HG03457 (cell line): ENCODE results near the gene FGF18.

ENCODE experiments used
- ATAC-seq: cut with Tn5 transposase; IDR thresholded peaks from one replicate; pipeline ENCODE4 v1.9.1; 2021; ENCODE audit warnings: moderate number of reproducible peaks; ENCODE audit not compliant: unreplicated experiment

The FGF18 gene

GRCh38 chr5:171462928-171463861, 43.7 kb downstream of the FGF18 start:
- no peak for ATAC-seq

- no peak for ATAC-seq
Observed at GRCh38 chr5:171463862-171464229, 44.4 kb downstream of the FGF18 start.

GRCh38 chr5:171464829-171465228, 45.4 kb downstream of the FGF18 start:
- no peak for ATAC-seq

GRCh38 chr5:171467107-171467506, 47.7 kb downstream of the FGF18 start:
- no peak for ATAC-seq

GRCh38 chr5:171469326-171469725, 49.9 kb downstream of the FGF18 start:
- ATAC-seq: no peak

- no peak for ATAC-seq
Observed at GRCh38 chr5:171470420-171470819, 51.0 kb downstream of the FGF18 start.

GRCh38 chr5:171474230-171474813, 54.9 kb downstream of the FGF18 start:
- ATAC-seq: no peak

GRCh38 chr5:171475596-171475995, 56.1 kb downstream of the FGF18 start:
- ATAC-seq: no peak

GRCh38 chr5:171476701-171477100, 57.3 kb downstream of the FGF18 start:
- ATAC-seq: no peak

GRCh38 chr5:171477101-171477500, 57.7 kb downstream of the FGF18 start:
- no peak for ATAC-seq

GRCh38 chr5:171477666-171478065, 58.2 kb downstream of the FGF18 start:
- ATAC-seq: no peak

- ATAC-seq: no peak
Observed at GRCh38 chr5:171478946-171479775, 59.7 kb downstream of the FGF18 start.

- no peak for ATAC-seq
Observed at GRCh38 chr5:171479776-171480125, 60.3 kb downstream of the FGF18 start.

GRCh38 chr5:171480239-171480638, 60.8 kb downstream of the FGF18 start:
- ATAC-seq: no peak

GRCh38 chr5:171481571-171482433, 62.4 kb downstream of the FGF18 start:
- ATAC-seq: no peak

GRCh38 chr5:171482434-171482730, 62.9 kb downstream of the FGF18 start:
- no peak for ATAC-seq

GRCh38 chr5:171483551-171484135, 64.2 kb downstream of the FGF18 start:
- no peak for ATAC-seq

GRCh38 chr5:171484460-171484899, 65.0 kb downstream of the FGF18 start:
- ATAC-seq: no peak

GRCh38 chr5:171485668-171486067, 66.2 kb downstream of the FGF18 start:
- ATAC-seq: no peak

GRCh38 chr5:171486613-171487012, 67.2 kb downstream of the FGF18 start:
- ATAC-seq: no peak
